GM10248 (cell line): ENCODE measurements around the gene TMED1.

Experiments
- CTCF ChIA-PET: fragments of 300-600 bp; sonication (Branson Sonifier 250); formaldehyde crosslinking; extraction: SDS; loops from one replicate; lab custom pipeline; 2021; ENCODE audit warnings: antibody characterized with exemption; lab: Yijun Ruan, JAX
- POLR2A ChIA-PET: fragments of 350-650 bp; sonication (Branson Sonifier 250); formaldehyde crosslinking; extraction: SDS; loops from one replicate; lab custom pipeline; 2020; ENCODE audit warnings: antibody characterized with exemption; lab: Yijun Ruan, JAX
- DNase-seq: peaks from one replicate; pipeline ENCODE4 v3.0.0; 2012; ENCODE audit errors: extremely low spot score
- TF ChIP-seq, protein P1 (sequence below): IDR thresholded peaks from 2 replicates; pipeline ENCODE4 v1.5.1; 2012; ENCODE audit warnings: mild to moderate bottlenecking, low read depth; ENCODE audit errors: extremely low read depth, missing control alignments, control extremely low read depth

TMED1 gene

DNA sequence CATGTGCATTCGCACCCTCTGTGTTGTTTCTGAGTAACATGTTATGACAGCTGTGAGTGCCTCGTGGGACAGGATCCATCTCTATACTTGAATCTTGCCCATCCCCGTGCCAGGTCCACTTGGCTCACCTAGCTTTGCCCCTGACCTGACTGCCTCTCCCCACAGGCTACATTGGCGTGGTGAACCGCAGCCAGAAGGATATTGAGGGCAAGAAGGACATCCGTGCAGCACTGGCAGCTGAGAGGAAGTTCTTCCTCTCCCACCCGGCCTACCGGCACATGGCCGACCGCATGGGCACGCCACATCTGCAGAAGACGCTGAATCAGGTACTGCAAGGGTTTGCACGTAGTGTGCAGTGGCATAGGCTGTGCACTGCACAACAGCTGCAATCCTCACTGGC, 53.2 kb downstream of the TMED1 start:
- POLR2A ChIA-PET = no interaction called here
- CTCF ChIA-PET = interaction anchor here (0.8 to 2.1 kb wide), 3 partner anchors 9 to 65 kb away, joined by 3 to 7 read pairs (median 4); partner anchors contain the start of gene DNM2

More for the DNA sequence above, 53.2 kb downstream of the TMED1 start:
- TF ChIP-seq, protein P1, sequence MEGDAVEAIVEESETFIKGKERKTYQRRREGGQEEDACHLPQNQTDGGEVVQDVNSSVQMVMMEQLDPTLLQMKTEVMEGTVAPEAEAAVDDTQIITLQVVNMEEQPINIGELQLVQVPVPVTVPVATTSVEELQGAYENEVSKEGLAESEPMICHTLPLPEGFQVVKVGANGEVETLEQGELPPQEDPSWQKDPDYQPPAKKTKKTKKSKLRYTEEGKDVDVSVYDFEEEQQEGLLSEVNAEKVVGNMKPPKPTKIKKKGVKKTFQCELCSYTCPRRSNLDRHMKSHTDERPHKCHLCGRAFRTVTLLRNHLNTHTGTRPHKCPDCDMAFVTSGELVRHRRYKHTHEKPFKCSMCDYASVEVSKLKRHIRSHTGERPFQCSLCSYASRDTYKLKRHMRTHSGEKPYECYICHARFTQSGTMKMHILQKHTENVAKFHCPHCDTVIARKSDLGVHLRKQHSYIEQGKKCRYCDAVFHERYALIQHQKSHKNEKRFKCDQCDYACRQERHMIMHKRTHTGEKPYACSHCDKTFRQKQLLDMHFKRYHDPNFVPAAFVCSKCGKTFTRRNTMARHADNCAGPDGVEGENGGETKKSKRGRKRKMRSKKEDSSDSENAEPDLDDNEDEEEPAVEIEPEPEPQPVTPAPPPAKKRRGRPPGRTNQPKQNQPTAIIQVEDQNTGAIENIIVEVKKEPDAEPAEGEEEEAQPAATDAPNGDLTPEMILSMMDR = no peak
- no peak for DNase-seq
